ENCODE results near the gene TEKT5. TPM values are rescaled to one million over a fixed set of nuclear protein-coding genes. Genes with fewer than 3 reads are reported as not detected.
"Not testable (repeated sequence)": the region's sequence is repeated elsewhere in the genome, so short reads cannot be mapped to it uniquely, and the experiment has no call there.

Gene TEKT5
- total RNA-seq (2014; rRNA removed; shearing (Covaris generic)) (not detected in 2 replicates), polyA plus RNA-seq (2016; fragmentation: Nextera tagmentation; extraction: Ambion mirVana) (not detected in 2 replicates)

DNA sequence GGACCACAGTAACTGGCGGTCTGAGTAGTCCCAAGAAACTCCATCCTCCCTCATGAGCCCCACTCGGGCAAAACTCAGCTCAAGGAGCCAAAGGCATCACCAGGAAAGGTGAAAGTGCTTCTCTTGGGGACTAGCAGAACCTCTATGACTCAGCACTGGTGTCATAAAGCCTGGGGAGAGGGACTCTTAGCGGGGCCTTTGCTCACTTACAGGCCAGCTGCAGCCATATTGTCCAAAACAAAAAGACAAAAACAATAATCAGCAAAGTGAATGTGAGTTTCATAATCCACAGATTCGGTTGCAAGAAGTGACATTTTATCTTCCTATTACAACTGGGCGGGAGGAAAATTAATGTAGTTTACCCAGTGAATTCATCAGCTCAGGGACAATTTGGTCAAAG lies at the start of gene TEKT5:
Gene TEKT5 (minus strand): TSS at position 101 of the 400 bp plus-strand sequence. CDS start 57 bp downstream, at position 44.
- H3K36me3 ChIP-seq (ENCODE audit: low read depth): no peaks in the 10 kb centered on the region
- H3K4me2 ChIP-seq (ENCODE audit: unreplicated experiment): no peak within 1 kb of the TSS
- H3K79me2 ChIP-seq (ENCODE audit: insufficient read depth): no peaks in the 10 kb centered on the region
- TF ChIP-seq EZH2 (IDR thresholded peaks at IDR 0.05; ENCODE audit: insufficient read depth, poor library complexity, severe bottlenecking): no peak
- no peak for TF ChIP-seq EZH2phosphoT487 (IDR thresholded peaks at IDR 0.05; ENCODE audit: insufficient read depth, low read depth)
- H3K9me3 ChIP-seq (ENCODE audit: low read depth): no peaks in the 10 kb centered on the region
- DNase-seq: no peak
- in situ Hi-C loops (cut with MboI): no loop called here
- H3F3A ChIP-seq (ENCODE audit: insufficient read depth): no peaks in the 10 kb centered on the region
- H3K27ac ChIP-seq: no peak within 1 kb of the TSS
- no peak within 1 kb of the TSS for H2AFZ ChIP-seq
- no peaks in the 10 kb centered on the region for H3K9me2 ChIP-seq (ENCODE audit: insufficient read depth)
- no peaks in the 10 kb centered on the region; the same call in 1 of the 2 replicates for H3K27me3 ChIP-seq (replicated peaks; ENCODE audit: insufficient read depth)
- no peak within 1 kb of the TSS for H3K9ac ChIP-seq
- H3K4me1 ChIP-seq (ENCODE audit: insufficient read depth): no peaks in the 10 kb centered on the region
- WGBS, 2 experiments (ENCODE audit: low coverage in 1 of 2, low lambda C conversion rate in 2 of 2, missing lambda C conversion rate in 2 of 2): 53% methylated on average over 5 of the region's 5 CpGs
- H3K4me3 ChIP-seq: no peak within 1 kb of the TSS
- H4K20me1 ChIP-seq (ENCODE audit: insufficient read depth): no peaks in the 10 kb centered on the region

DNA sequence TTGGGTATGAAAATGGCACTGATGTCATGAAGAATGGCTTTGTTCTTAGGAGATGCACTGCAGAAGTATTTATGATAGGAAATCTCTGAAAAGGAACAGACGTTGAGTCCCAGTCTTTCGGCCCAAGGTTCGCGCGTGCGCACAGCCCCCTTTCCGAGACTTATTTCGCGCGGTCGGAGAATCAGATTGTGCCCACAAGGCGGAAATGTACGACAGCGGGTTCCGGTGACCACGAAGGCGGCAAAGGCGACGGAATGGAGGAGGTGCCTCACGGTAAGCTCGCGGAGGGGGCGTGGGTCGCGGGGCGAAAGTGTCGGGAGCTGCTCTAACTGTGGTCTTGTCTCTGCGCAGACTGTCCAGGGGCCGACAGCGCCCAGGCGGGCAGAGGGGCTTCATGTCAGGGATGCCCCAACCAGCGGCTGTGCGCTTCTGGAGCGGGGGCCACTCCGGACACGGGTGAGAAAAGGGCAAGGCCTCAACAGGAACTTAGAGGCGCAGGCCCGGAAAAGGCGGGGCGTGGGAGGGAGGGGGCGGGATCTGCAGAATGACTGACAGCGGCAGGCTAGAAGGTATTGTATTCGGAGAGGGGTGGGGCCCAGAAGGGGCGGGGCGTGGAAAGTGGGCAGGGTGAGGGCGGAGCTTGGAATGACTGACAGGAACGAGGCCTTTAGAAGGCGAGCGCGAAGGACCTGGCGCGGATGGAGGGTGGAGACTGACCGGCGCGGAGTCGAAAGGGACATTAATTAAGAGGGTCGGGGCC lies 49.1 kb upstream of the TEKT5 start, which contains the start of gene NUBP1:
Gene NUBP1 (plus strand): TSS at position 233 of the 760 bp plus-strand sequence. CDS start 22 bp downstream, at position 255.
- Histone ChIP-seq H3K79me2 (ENCODE audit: insufficient read depth) (peaks cover 8% of the 10 kb centered on the region; the same call in 1 of the 2 replicates), H3K9me2 (ENCODE audit: insufficient read depth) (no peaks in the 10 kb centered on the region), H3K9me3 (ENCODE audit: low read depth) (no peaks in the 10 kb centered on the region), H3K9ac (peak within 1 kb of the TSS; percentile 96), H3K27ac (peak within 1 kb of the TSS; percentile 96), H3F3A (ENCODE audit: insufficient read depth) (peaks cover 9% of the 10 kb centered on the region), H3K4me3 (peak within 1 kb of the TSS; percentile 85), H3K36me3 (ENCODE audit: low read depth) (no peaks in the 10 kb centered on the region), H3K4me2 (ENCODE audit: unreplicated experiment) (peak within 1 kb of the TSS; percentile 76), H2AFZ (peak within 1 kb of the TSS; percentile 83), H3K27me3 (replicated peaks; ENCODE audit: insufficient read depth) (no peaks in the 10 kb centered on the region), H3K4me1 (ENCODE audit: insufficient read depth) (peaks cover 17% of the 10 kb centered on the region; the same call in 1 of the 2 replicates), H4K20me1 (ENCODE audit: insufficient read depth) (no peaks in the 10 kb centered on the region)
- peak; percentile 97 for DNase-seq
- in situ Hi-C loops (cut with MboI): loop anchor here (25.0 kb wide), 2 partner anchors 1606 to 1806 kb away; no protein-coding TSS in a partner anchor
- no peak for TF ChIP-seq EZH2 (IDR thresholded peaks at IDR 0.05; ENCODE audit: insufficient read depth, poor library complexity, severe bottlenecking)
- TF ChIP-seq EZH2phosphoT487 (IDR thresholded peaks at IDR 0.05; ENCODE audit: insufficient read depth, low read depth): no peak
- WGBS, 2 experiments (ENCODE audit: low coverage in 1 of 2, low lambda C conversion rate in 2 of 2, missing lambda C conversion rate in 2 of 2): 1 to 3% methylated on average over 41 to 56 of the region's 57 CpGs

DNA sequence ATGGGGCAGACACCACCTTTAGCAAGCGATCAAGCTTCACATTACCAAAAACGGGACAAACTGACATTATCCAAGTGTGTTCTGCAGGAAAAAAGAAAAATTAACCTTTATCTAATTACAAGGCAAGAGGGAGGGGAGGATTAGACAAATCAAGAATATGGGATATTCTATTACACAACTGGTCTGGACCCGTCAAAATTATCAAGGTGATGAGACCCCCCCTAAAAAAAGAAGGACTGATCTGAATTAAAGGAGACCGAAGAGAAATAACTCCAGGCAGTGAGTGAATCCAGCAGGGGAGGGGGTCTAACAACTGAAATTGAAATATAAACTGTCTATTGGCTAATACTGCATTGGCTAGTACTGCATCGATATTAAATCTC lies 48.5 kb upstream of the TEKT5 start:
- no peaks in the 10 kb centered on the region for H3K36me3 ChIP-seq (ENCODE audit: low read depth)
- H4K20me1 ChIP-seq (ENCODE audit: insufficient read depth): no peaks in the 10 kb centered on the region
- peak overlapping the region; percentile 83 for H2AFZ ChIP-seq
- no peaks in the 10 kb centered on the region for H3K27me3 ChIP-seq (replicated peaks; ENCODE audit: insufficient read depth)
- peak overlapping the region; percentile 96 for H3K9ac ChIP-seq
- H3F3A ChIP-seq (ENCODE audit: insufficient read depth): peaks cover 8% of the 10 kb centered on the region
- peaks cover 8% of the 10 kb centered on the region; the same call in 1 of the 2 replicates for H3K79me2 ChIP-seq (ENCODE audit: insufficient read depth)
- 21 to 22% methylated on average over 5 of the region's 5 CpGs for WGBS, 2 experiments (ENCODE audit: low coverage in 1 of 2, low lambda C conversion rate in 2 of 2, missing lambda C conversion rate in 2 of 2)
- H3K4me2 ChIP-seq (ENCODE audit: unreplicated experiment): peak overlapping the region; percentile 76
- peak overlapping the region; percentile 85 for H3K4me3 ChIP-seq
- H3K27ac ChIP-seq: peak overlapping the region; percentile 96
- in situ Hi-C loops (cut with MboI): loop anchor here (25.0 kb wide), 2 partner anchors 1606 to 1806 kb away; no protein-coding TSS in a partner anchor
- no peaks in the 10 kb centered on the region for H3K9me3 ChIP-seq (ENCODE audit: low read depth)
- no peak for DNase-seq
- no peaks in the 10 kb centered on the region for H3K9me2 ChIP-seq (ENCODE audit: insufficient read depth)
- TF ChIP-seq EZH2phosphoT487 (IDR thresholded peaks at IDR 0.05; ENCODE audit: insufficient read depth, low read depth): no peak
- TF ChIP-seq EZH2 (IDR thresholded peaks at IDR 0.05; ENCODE audit: insufficient read depth, poor library complexity, severe bottlenecking): no peak
- H3K4me1 ChIP-seq (ENCODE audit: insufficient read depth): peaks cover 18% of the 10 kb centered on the region

DNA sequence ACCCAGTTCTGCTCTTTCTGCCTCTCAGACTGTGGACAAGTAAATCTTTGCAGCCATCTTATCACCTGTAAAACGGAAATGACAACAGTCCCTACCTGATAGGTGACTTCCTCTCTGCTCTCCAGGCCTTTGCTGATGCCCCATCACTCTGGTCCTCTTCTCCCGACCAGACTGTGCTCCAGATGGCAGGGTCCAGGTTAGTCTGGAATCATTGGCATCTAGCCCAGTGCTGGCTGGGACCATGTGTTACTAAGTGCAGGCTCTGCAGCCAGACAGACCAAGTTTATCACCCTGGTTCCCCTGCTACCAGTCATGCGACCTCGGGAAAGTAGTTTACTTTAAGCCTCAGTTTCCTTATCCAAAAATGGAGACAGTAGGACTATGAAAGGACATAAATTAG lies 47.1 kb upstream of the TEKT5 start:
- H3K27ac ChIP-seq: no peak overlapping the region
- no peak for DNase-seq
- in situ Hi-C loops (cut with MboI): loop anchor here (25.0 kb wide), 2 partner anchors 1605 to 1805 kb away; no protein-coding TSS in a partner anchor
- H3K79me2 ChIP-seq (ENCODE audit: insufficient read depth): peaks cover 8% of the 10 kb centered on the region; the same call in 1 of the 2 replicates
- no peak overlapping the region for H3K9ac ChIP-seq
- no peak for TF ChIP-seq EZH2 (IDR thresholded peaks at IDR 0.05; ENCODE audit: insufficient read depth, poor library complexity, severe bottlenecking)
- no peak for TF ChIP-seq EZH2phosphoT487 (IDR thresholded peaks at IDR 0.05; ENCODE audit: insufficient read depth, low read depth)
- no peak overlapping the region for H3K4me3 ChIP-seq
- H2AFZ ChIP-seq: no peak overlapping the region; the same call in 1 of the 2 replicates
- no peaks in the 10 kb centered on the region for H3K9me3 ChIP-seq (ENCODE audit: low read depth)
- 35 to 47% methylated on average over 4 of the region's 4 CpGs for WGBS, 2 experiments (ENCODE audit: low coverage in 1 of 2, low lambda C conversion rate in 2 of 2, missing lambda C conversion rate in 2 of 2)
- no peaks in the 10 kb centered on the region for H3K27me3 ChIP-seq (replicated peaks; ENCODE audit: insufficient read depth)
- H3K4me2 ChIP-seq (ENCODE audit: unreplicated experiment): no peak overlapping the region
- peaks cover 23% of the 10 kb centered on the region for H3K4me1 ChIP-seq (ENCODE audit: insufficient read depth)
- peaks cover 8% of the 10 kb centered on the region for H3F3A ChIP-seq (ENCODE audit: insufficient read depth)
- H3K36me3 ChIP-seq (ENCODE audit: low read depth): no peaks in the 10 kb centered on the region
- no peaks in the 10 kb centered on the region for H3K9me2 ChIP-seq (ENCODE audit: insufficient read depth)
- H4K20me1 ChIP-seq (ENCODE audit: insufficient read depth): no peaks in the 10 kb centered on the region

DNA sequence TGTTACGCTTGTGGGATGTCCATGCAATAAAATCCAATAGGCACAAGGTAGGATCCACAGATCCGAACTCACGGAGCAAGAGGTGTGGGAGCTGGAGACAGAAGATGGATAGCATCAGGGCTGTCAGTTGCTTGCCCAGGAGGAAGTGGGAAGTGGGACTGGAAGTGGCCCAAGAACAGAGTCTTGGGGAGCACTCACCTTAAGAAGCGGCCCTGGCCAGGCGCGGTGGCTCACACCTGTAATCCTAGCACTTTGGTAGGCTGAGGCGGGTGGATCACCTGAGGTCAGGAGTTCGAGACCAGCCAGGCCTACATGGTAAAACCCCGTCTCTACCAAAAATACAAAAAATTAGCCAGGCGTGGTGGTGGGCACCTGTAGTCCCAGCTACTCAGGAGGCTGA lies 46.5 kb upstream of the TEKT5 start:
- not testable (repeated sequence) for H3K79me2 ChIP-seq (ENCODE audit: insufficient read depth); H3K4me3 ChIP-seq; DNase-seq; H3K27ac ChIP-seq; H3K9ac ChIP-seq; H3K9me2 ChIP-seq (ENCODE audit: insufficient read depth); H3K36me3 ChIP-seq (ENCODE audit: low read depth); H2AFZ ChIP-seq; H3K27me3 ChIP-seq (replicated peaks; ENCODE audit: insufficient read depth); H3K9me3 ChIP-seq (ENCODE audit: low read depth); H3F3A ChIP-seq (ENCODE audit: insufficient read depth); H3K4me2 ChIP-seq (ENCODE audit: unreplicated experiment); H4K20me1 ChIP-seq (ENCODE audit: insufficient read depth)
- peaks cover 23% of the 10 kb centered on the region for H3K4me1 ChIP-seq (ENCODE audit: insufficient read depth)
- in situ Hi-C loops (cut with MboI): loop anchor here (25.0 kb wide), 2 partner anchors 1604 to 1804 kb away; no protein-coding TSS in a partner anchor
- WGBS, 2 experiments (ENCODE audit: low coverage in 1 of 2, low lambda C conversion rate in 2 of 2, missing lambda C conversion rate in 2 of 2): 91 to 96% methylated on average over 10 of the region's 10 CpGs
